B cell (primary cell): ENCODE results near the gene KNG1.

Experiments used
- EZH2 ChIP-seq: IDR thresholded peaks from 2 replicates; pipeline ENCODE4 v1.6.1; 2012; ENCODE audit warnings: borderline replicate concordance, low read depth, mild to moderate bottlenecking, moderate library complexity, low read length; ENCODE audit not compliant: insufficient read depth, poor library complexity, severe bottlenecking
- TF ChIP-seq, protein P1 (sequence below): fragments of 200-600 bp; IDR thresholded peaks from one replicate; pipeline ENCODE4 v1.8.0; 2022; ENCODE audit warnings: antibody characterized with exemption, mild to moderate bottlenecking

DNA sequence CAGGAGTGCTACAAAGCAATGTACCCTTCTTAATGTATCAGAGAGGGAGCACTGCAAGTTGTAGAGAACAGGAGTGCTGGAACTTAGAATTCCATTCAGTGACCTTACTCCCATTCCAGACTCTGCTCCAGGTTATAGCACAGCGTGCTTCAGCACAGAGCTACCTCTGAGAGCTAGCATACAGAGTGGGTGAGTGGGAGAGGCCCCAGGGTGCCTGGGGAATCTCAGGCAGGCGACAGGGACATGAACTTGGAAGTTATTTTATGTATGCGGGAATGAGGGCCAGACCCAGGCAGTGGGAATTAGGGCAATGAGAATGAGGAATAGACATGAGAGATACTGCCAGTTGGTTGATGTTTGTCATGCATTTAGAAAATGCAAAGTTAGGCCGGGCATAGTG lies 3.7 kb upstream of the KNG1 start:
- TF ChIP-seq, protein P1, sequence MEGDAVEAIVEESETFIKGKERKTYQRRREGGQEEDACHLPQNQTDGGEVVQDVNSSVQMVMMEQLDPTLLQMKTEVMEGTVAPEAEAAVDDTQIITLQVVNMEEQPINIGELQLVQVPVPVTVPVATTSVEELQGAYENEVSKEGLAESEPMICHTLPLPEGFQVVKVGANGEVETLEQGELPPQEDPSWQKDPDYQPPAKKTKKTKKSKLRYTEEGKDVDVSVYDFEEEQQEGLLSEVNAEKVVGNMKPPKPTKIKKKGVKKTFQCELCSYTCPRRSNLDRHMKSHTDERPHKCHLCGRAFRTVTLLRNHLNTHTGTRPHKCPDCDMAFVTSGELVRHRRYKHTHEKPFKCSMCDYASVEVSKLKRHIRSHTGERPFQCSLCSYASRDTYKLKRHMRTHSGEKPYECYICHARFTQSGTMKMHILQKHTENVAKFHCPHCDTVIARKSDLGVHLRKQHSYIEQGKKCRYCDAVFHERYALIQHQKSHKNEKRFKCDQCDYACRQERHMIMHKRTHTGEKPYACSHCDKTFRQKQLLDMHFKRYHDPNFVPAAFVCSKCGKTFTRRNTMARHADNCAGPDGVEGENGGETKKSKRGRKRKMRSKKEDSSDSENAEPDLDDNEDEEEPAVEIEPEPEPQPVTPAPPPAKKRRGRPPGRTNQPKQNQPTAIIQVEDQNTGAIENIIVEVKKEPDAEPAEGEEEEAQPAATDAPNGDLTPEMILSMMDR = no peak
- TF ChIP-seq EZH2 = no peak
